ENCODE data around the gene WNT8A.
"Not testable (repeated sequence)": the region's sequence is repeated elsewhere in the genome, so short reads cannot be mapped to it uniquely, and the experiment has no call there.

The WNT8A gene

DNA sequence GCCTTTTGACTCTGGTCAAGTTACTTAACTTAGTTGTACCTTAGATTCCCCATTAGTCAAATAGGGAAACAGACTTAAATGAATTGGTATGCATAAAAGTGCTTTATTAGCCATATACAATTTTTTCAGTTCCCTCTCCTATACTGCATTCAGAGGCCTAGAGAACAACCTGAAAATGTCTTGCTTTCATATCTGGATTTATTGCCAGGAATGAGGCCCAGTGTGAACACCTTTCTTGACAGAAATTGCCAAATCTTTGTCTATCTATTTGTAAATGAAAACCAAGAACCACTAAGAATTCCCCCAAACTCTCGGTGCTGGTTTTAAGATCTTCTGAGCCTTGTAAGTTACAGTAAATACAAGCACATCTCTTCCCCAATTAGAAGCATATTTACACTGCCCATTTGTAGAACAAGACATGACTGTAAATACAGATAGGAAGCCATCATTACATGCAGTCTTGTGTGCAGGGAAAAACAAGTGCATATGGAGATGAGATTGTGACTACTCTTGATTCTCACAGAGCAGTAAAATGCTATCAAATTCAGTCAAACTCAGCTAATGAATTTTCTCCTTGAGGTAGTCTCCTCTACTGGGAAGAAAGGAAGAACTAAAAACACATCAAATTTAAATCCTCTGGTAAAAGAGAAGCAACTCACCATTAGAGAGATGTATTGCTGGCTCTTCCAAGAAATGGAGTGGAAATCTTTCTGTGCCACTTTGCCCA lies 45.8 kb upstream of the WNT8A start (continued):
- TF ChIP-seq, protein P1, sequence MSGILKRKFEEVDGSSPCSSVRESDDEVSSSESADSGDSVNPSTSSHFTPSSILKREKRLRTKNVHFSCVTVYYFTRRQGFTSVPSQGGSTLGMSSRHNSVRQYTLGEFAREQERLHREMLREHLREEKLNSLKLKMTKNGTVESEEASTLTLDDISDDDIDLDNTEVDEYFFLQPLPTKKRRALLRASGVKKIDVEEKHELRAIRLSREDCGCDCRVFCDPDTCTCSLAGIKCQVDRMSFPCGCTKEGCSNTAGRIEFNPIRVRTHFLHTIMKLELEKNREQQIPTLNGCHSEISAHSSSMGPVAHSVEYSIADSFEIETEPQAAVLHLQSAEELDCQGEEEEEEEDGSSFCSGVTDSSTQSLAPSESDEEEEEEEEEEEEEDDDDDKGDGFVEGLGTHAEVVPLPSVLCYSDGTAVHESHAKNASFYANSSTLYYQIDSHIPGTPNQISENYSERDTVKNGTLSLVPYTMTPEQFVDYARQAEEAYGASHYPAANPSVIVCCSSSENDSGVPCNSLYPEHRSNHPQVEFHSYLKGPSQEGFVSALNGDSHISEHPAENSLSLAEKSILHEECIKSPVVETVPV (CRISPR knock-in tag; IDR thresholded peaks at IDR 0.05) = no peak
- no peak for TF ChIP-seq CSDC2 (CRISPR knock-in tag; IDR thresholded peaks at IDR 0.05)
- TF ChIP-seq BACH2 (CRISPR knock-in tag; IDR thresholded peaks at IDR 0.05; ENCODE audit: borderline replicate concordance) = no peak
- no peak for TF ChIP-seq ZNF8 (CRISPR knock-in tag; IDR thresholded peaks at IDR 0.05)
- no peak for TF ChIP-seq ISL1 (CRISPR knock-in tag; IDR thresholded peaks at IDR 0.05)
- TF ChIP-seq TOX (CRISPR knock-in tag; IDR thresholded peaks at IDR 0.05; ENCODE audit: borderline replicate concordance) = no peak
- TF ChIP-seq SNAI2 (CRISPR knock-in tag; IDR thresholded peaks at IDR 0.05) = no peak
- no peak for TF ChIP-seq OSR1 (CRISPR knock-in tag; IDR thresholded peaks at IDR 0.05)
- no peak for TF ChIP-seq ARNTL (CRISPR knock-in tag; IDR thresholded peaks at IDR 0.05; ENCODE audit: borderline replicate concordance, low read depth)
- no peak for TF ChIP-seq ESRRG (CRISPR knock-in tag; IDR thresholded peaks at IDR 0.05)

DNA sequence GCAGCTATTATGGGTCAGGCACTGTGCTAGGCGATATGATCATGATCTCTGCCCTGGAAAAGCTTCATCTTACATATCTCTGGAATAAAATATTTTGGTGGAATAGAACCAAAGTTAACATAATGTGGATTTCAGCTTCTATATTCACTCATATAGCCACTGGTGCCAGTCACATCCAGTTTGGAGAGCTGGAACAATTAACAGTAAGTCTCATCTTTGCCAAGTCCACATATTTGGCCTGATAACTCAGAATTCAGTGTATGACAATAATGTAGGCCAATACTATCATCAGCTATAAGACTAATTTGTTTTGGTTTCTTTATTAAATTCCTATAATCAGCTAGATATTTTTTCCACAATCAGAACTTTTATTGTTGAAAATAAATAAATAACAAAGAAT lies 45.0 kb upstream of the WNT8A start:
- TF ChIP-seq ZNF565 (CRISPR knock-in tag; conservative IDR thresholded peaks at IDR 0.05; ENCODE audit: low read depth) = no peak
- TF ChIP-seq BACH2 (CRISPR knock-in tag; IDR thresholded peaks at IDR 0.05; ENCODE audit: borderline replicate concordance) = no peak
- TF ChIP-seq, protein P2, sequence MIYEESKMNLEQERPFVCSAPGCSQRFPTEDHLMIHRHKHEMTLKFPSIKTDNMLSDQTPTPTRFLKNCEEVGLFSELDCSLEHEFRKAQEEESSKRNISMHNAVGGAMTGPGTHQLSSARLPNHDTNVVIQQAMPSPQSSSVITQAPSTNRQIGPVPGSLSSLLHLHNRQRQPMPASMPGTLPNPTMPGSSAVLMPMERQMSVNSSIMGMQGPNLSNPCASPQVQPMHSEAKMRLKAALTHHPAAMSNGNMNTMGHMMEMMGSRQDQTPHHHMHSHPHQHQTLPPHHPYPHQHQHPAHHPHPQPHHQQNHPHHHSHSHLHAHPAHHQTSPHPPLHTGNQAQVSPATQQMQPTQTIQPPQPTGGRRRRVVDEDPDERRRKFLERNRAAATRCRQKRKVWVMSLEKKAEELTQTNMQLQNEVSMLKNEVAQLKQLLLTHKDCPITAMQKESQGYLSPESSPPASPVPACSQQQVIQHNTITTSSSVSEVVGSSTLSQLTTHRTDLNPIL (CRISPR knock-in tag; IDR thresholded peaks at IDR 0.05; ENCODE audit: low read depth) = no peak
- TF ChIP-seq, protein P3, sequence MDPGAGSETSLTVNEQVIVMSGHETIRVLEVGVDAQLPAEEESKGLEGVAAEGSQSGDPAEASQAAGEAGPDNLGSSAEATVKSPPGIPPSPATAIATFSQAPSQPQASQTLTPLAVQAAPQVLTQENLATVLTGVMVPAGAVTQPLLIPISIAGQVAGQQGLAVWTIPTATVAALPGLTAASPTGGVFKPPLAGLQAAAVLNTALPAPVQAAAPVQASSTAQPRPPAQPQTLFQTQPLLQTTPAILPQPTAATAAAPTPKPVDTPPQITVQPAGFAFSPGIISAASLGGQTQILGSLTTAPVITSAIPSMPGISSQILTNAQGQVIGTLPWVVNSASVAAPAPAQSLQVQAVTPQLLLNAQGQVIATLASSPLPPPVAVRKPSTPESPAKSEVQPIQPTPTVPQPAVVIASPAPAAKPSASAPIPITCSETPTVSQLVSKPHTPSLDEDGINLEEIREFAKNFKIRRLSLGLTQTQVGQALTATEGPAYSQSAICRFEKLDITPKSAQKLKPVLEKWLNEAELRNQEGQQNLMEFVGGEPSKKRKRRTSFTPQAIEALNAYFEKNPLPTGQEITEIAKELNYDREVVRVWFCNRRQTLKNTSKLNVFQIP (CRISPR knock-in tag; IDR thresholded peaks at IDR 0.05; ENCODE audit: borderline replicate concordance, low read depth) = no peak
- no peak for TF ChIP-seq ZFP3 (CRISPR knock-in tag; IDR thresholded peaks at IDR 0.05)
- TF ChIP-seq, protein P4, sequence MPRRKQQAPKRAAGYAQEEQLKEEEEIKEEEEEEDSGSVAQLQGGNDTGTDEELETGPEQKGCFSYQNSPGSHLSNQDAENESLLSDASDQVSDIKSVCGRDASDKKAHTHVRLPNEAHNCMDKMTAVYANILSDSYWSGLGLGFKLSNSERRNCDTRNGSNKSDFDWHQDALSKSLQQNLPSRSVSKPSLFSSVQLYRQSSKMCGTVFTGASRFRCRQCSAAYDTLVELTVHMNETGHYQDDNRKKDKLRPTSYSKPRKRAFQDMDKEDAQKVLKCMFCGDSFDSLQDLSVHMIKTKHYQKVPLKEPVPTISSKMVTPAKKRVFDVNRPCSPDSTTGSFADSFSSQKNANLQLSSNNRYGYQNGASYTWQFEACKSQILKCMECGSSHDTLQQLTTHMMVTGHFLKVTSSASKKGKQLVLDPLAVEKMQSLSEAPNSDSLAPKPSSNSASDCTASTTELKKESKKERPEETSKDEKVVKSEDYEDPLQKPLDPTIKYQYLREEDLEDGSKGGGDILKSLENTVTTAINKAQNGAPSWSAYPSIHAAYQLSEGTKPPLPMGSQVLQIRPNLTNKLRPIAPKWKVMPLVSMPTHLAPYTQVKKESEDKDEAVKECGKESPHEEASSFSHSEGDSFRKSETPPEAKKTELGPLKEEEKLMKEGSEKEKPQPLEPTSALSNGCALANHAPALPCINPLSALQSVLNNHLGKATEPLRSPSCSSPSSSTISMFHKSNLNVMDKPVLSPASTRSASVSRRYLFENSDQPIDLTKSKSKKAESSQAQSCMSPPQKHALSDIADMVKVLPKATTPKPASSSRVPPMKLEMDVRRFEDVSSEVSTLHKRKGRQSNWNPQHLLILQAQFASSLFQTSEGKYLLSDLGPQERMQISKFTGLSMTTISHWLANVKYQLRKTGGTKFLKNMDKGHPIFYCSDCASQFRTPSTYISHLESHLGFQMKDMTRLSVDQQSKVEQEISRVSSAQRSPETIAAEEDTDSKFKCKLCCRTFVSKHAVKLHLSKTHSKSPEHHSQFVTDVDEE (CRISPR knock-in tag; IDR thresholded peaks at IDR 0.05) = no peak
- TF ChIP-seq ZNF8 (CRISPR knock-in tag; IDR thresholded peaks at IDR 0.05) = no peak
- TF ChIP-seq, protein P1 (CRISPR knock-in tag; IDR thresholded peaks at IDR 0.05) = no peak
- TF ChIP-seq ISL1 (CRISPR knock-in tag; IDR thresholded peaks at IDR 0.05) = no peak
- TF ChIP-seq ZFP30 (CRISPR knock-in tag; IDR thresholded peaks at IDR 0.05) = no peak
- TF ChIP-seq OSR1 (CRISPR knock-in tag; IDR thresholded peaks at IDR 0.05) = no peak
- no peak for TF ChIP-seq TOX (CRISPR knock-in tag; IDR thresholded peaks at IDR 0.05; ENCODE audit: borderline replicate concordance)
- no peak for TF ChIP-seq ZNF70 (CRISPR knock-in tag; IDR thresholded peaks at IDR 0.05)
- TF ChIP-seq PPARA (CRISPR knock-in tag; IDR thresholded peaks at IDR 0.05; ENCODE audit: borderline replicate concordance) = no peak
- TF ChIP-seq SNAI2 (CRISPR knock-in tag; IDR thresholded peaks at IDR 0.05) = no peak
- no peak for TF ChIP-seq RARB (CRISPR knock-in tag; IDR thresholded peaks at IDR 0.05)
- TF ChIP-seq ARNTL (CRISPR knock-in tag; IDR thresholded peaks at IDR 0.05; ENCODE audit: borderline replicate concordance, low read depth) = no peak
- no peak for ATAC-seq

DNA sequence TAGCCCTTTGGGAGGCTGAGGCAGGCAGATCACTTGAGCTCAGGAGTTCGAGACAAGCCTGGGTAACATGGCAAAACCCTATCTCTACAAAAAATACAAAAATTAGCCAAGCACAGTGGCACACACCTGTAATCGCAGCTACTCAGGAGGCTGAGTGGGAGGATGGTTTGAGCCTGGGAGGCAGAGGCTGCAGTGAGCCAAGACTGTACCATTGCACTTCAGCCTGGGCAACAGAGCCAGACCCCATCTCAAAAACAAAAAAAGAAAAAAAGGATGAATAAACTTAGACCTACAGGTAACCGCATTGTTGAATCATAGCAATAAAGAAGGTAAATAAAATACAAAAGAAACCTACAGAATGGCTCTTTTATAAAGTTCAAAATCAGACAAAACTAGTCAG lies 38.5 kb upstream of the WNT8A start:
- not testable (repeated sequence) for ATAC-seq

All from SK-N-SH treated with all-trans-retinoic acid at 6 μM for 48 hours (cell line).